Measurements from ENCODE around the gene MEIOSIN.

The MEIOSIN gene

GRCh38 chr19:45770192-45771101 lies 37.2 kb downstream of the MEIOSIN start:
- peak overlapping the region; percentile 88 for H3K27ac Mint-ChIP-seq
- DNase-seq: peak; percentile 87 to 91 (median 90)
- H3K9me3 Mint-ChIP-seq: no peaks in the 10 kb centered on the region
- peaks cover 24% of the 10 kb centered on the region for H3K36me3 Mint-ChIP-seq (ENCODE audit: insufficient read depth)
- peaks cover 14 to 24% of the 10 kb centered on the region in 2 donors for H3K4me1 Mint-ChIP-seq (ENCODE audit: low read depth in 2 of 2)
- peaks cover 0 to 20% of the 10 kb centered on the region in 2 donors for H3K27me3 Mint-ChIP-seq
- peak overlapping the region; percentile 86 to 91 for H3K4me3 Mint-ChIP-seq
- ATAC-seq (replicated peaks): peak; percentile 73

GRCh38 chr19:45771311-45771933 lies 38.2 kb downstream of the MEIOSIN start:
- ATAC-seq (replicated peaks): no peak
- peaks cover 24% of the 10 kb centered on the region for H3K36me3 Mint-ChIP-seq (ENCODE audit: insufficient read depth)
- peaks cover 14 to 24% of the 10 kb centered on the region in 2 donors for H3K4me1 Mint-ChIP-seq (ENCODE audit: low read depth in 2 of 2)
- H3K4me3 Mint-ChIP-seq: peak overlapping the region; percentile 86 to 91
- DNase-seq: no peak
- H3K27ac Mint-ChIP-seq: peak overlapping the region; percentile 13 to 88
- H3K9me3 Mint-ChIP-seq: no peaks in the 10 kb centered on the region
- H3K27me3 Mint-ChIP-seq: peaks cover 0 to 10% of the 10 kb centered on the region in 2 donors

GRCh38 chr19:45772130-45772840 lies 39.0 kb downstream of the MEIOSIN start:
- peaks cover 0 to 5% of the 10 kb centered on the region in 2 donors for H3K27me3 Mint-ChIP-seq
- no peak for ATAC-seq (replicated peaks)
- H3K9me3 Mint-ChIP-seq: no peaks in the 10 kb centered on the region
- DNase-seq: no peak
- peaks cover 24% of the 10 kb centered on the region for H3K36me3 Mint-ChIP-seq (ENCODE audit: insufficient read depth)
- peak overlapping the region in 1 of 2 donors; percentile 19 for H3K4me3 Mint-ChIP-seq
- H3K4me1 Mint-ChIP-seq (ENCODE audit: low read depth in 2 of 2): peaks cover 12 to 24% of the 10 kb centered on the region in 2 donors
- H3K27ac Mint-ChIP-seq: peak overlapping the region in 1 of 2 donors; percentile 67

GRCh38 chr19:45772912-45773311 lies 39.7 kb downstream of the MEIOSIN start:
- DNase-seq: no peak
- no peak for ATAC-seq (replicated peaks)
- Mint-ChIP-seq H3K4me1 (ENCODE audit: low read depth in 2 of 2) (peaks cover 10 to 24% of the 10 kb centered on the region in 2 donors), H3K27ac (no peak overlapping the region), H3K36me3 (ENCODE audit: insufficient read depth) (peaks cover 23% of the 10 kb centered on the region), H3K9me3 (no peaks in the 10 kb centered on the region), H3K4me3 (no peak overlapping the region), H3K27me3 (no peaks in the 10 kb centered on the region)

- Mint-ChIP-seq H3K4me1 (ENCODE audit: low read depth in 2 of 2) (peaks cover 10 to 26% of the 10 kb centered on the region in 2 donors), H3K36me3 (ENCODE audit: insufficient read depth) (peaks cover 25% of the 10 kb centered on the region), H3K27ac (no peak overlapping the region), H3K27me3 (no peaks in the 10 kb centered on the region), H3K9me3 (no peaks in the 10 kb centered on the region), H3K4me3 (no peak overlapping the region)
- DNase-seq (no peak), ATAC-seq (replicated peaks) (no peak)
Measured at GRCh38 chr19:45773384-45773783, 40.1 kb downstream of the MEIOSIN start.

GRCh38 chr19:45774765-45775164 lies 41.5 kb downstream of the MEIOSIN start:
- Mint-ChIP-seq H3K36me3 (ENCODE audit: insufficient read depth) (peaks cover 23% of the 10 kb centered on the region), H3K9me3 (no peaks in the 10 kb centered on the region), H3K27me3 (peaks cover 6 to 12% of the 10 kb centered on the region in 2 donors), H3K4me3 (no peak overlapping the region), H3K4me1 (ENCODE audit: low read depth in 2 of 2) (peaks cover 22 to 33% of the 10 kb centered on the region in 2 donors), H3K27ac (no peak overlapping the region)
- DNase-seq (no peak), ATAC-seq (replicated peaks) (no peak)

GRCh38 chr19:45777395-45777961 lies 44.2 kb downstream of the MEIOSIN start:
- no peak for ATAC-seq (replicated peaks)
- H3K27ac Mint-ChIP-seq: no peak overlapping the region
- no peak for DNase-seq
- H3K9me3 Mint-ChIP-seq: no peaks in the 10 kb centered on the region
- no peak overlapping the region for H3K4me3 Mint-ChIP-seq
- H3K27me3 Mint-ChIP-seq: peaks cover 6 to 28% of the 10 kb centered on the region in 2 donors
- peaks cover 15% of the 10 kb centered on the region for H3K36me3 Mint-ChIP-seq (ENCODE audit: insufficient read depth)
- peaks cover 21 to 25% of the 10 kb centered on the region in 2 donors for H3K4me1 Mint-ChIP-seq (ENCODE audit: low read depth in 2 of 2)

- ATAC-seq (replicated peaks) (no peak), DNase-seq (no peak)
- Mint-ChIP-seq H3K36me3 (ENCODE audit: insufficient read depth) (peaks cover 12% of the 10 kb centered on the region), H3K27ac (no peak overlapping the region), H3K4me3 (peak overlapping the region; percentile 68 to 84), H3K4me1 (ENCODE audit: low read depth in 2 of 2) (peaks cover 21 to 25% of the 10 kb centered on the region in 2 donors), H3K27me3 (peaks cover 6 to 28% of the 10 kb centered on the region in 2 donors), H3K9me3 (no peaks in the 10 kb centered on the region)
Measured at GRCh38 chr19:45778010-45778661, 44.9 kb downstream of the MEIOSIN start.

- Mint-ChIP-seq H3K27ac (no peak overlapping the region), H3K4me1 (ENCODE audit: low read depth in 2 of 2) (peaks cover 21 to 25% of the 10 kb centered on the region in 2 donors), H3K27me3 (peaks cover 6 to 28% of the 10 kb centered on the region in 2 donors), H3K36me3 (ENCODE audit: insufficient read depth) (peaks cover 11% of the 10 kb centered on the region), H3K9me3 (no peaks in the 10 kb centered on the region), H3K4me3 (peak overlapping the region; percentile 68 to 84)
- DNase-seq (peak; percentile 81 to 88 (median 82)), ATAC-seq (replicated peaks) (peak; percentile 92)
Measured at GRCh38 chr19:45779231-45780145, 46.2 kb downstream of the MEIOSIN start.

- H3K9me3 Mint-ChIP-seq: no peaks in the 10 kb centered on the region
- peaks cover 21 to 25% of the 10 kb centered on the region in 2 donors for H3K4me1 Mint-ChIP-seq (ENCODE audit: low read depth in 2 of 2)
- ATAC-seq (replicated peaks) (no peak), DNase-seq (no peak)
- peaks cover 6 to 28% of the 10 kb centered on the region in 2 donors for H3K27me3 Mint-ChIP-seq
- H3K4me3 Mint-ChIP-seq: peak overlapping the region; percentile 68 to 84
- H3K27ac Mint-ChIP-seq: no peak overlapping the region
- H3K36me3 Mint-ChIP-seq (ENCODE audit: insufficient read depth): peaks cover 11% of the 10 kb centered on the region
Measured at GRCh38 chr19:45780146-45780447, 46.9 kb downstream of the MEIOSIN start.

GRCh38 chr19:45780448-45781213 lies 47.4 kb downstream of the MEIOSIN start:
- no peaks in the 10 kb centered on the region for H3K9me3 Mint-ChIP-seq
- peaks cover 21 to 25% of the 10 kb centered on the region in 2 donors for H3K4me1 Mint-ChIP-seq (ENCODE audit: low read depth in 2 of 2)
- H3K36me3 Mint-ChIP-seq (ENCODE audit: insufficient read depth): peaks cover 11% of the 10 kb centered on the region
- ATAC-seq (replicated peaks) (no peak), DNase-seq (no peak)
- H3K27me3 Mint-ChIP-seq: peaks cover 6 to 28% of the 10 kb centered on the region in 2 donors
- H3K27ac Mint-ChIP-seq: no peak overlapping the region
- H3K4me3 Mint-ChIP-seq: no peak overlapping the region
